BJ (cell line): Measurements from ENCODE around the gene FKBP1B. TPM values are rescaled to one million over a fixed set of nuclear protein-coding genes. Genes with fewer than 3 reads are reported as not detected.
"Not testable (repeated sequence)": the region's sequence is repeated elsewhere in the genome, so short reads cannot be mapped to it uniquely, and the experiment has no call there.

Source experiments
- CTCF ChIA-PET: fragments of 350-600 bp; formaldehyde crosslinking; extraction: SDS; loops from one replicate; lab custom pipeline; 2021; ENCODE audit warnings: antibody characterized with exemption, inconsistent platforms; lab: Yijun Ruan, JAX
- POLR2A ChIA-PET: fragments of 300-600 bp; sonication (Branson Sonifier 250); formaldehyde crosslinking; extraction: SDS; loops from one replicate; lab custom pipeline; 2021; ENCODE audit warnings: antibody characterized with exemption; lab: Charles Lee
- DNase-seq: peaks from one replicate; pipeline ENCODE4 v3.0.0-alpha.2; 2011; ENCODE audit warnings: low read depth
- H3K27me3 ChIP-seq: 2 replicates; pipeline ENCODE4 v1.6.0; 2011; ENCODE audit warnings: low read length; ENCODE audit not compliant: control insufficient read depth, insufficient read depth
- H3K36me3 ChIP-seq: 2 replicates; pipeline ENCODE4 v1.5.1; 2011; ENCODE audit warnings: low read length; ENCODE audit not compliant: control insufficient read depth, insufficient read depth
- H3K4me3 ChIP-seq: 2 replicates; pipeline ENCODE4 v1.5.1; 2011; ENCODE audit warnings: low read depth, mild to moderate bottlenecking, control low read depth, low read length
- CTCF ChIP-seq: IDR thresholded peaks from 2 replicates; pipeline ENCODE4 v1.5.1; 2011; ENCODE audit warnings: low read depth, mild to moderate bottlenecking, control low read depth, inconsistent platforms, low read length, moderate library complexity; ENCODE audit not compliant: insufficient read depth
- polyA plus RNA-seq: library from polyadenylated mRNA; depleted of rRNA; stranded (reverse); fragments of >200 nt; gene quantifications from 2 replicates; pipeline ENCODE4 v1.2.3, GENCODE V29; 2011

The FKBP1B gene
- polyA plus RNA-seq, 1 experiment: 15.9 TPM

DNA sequence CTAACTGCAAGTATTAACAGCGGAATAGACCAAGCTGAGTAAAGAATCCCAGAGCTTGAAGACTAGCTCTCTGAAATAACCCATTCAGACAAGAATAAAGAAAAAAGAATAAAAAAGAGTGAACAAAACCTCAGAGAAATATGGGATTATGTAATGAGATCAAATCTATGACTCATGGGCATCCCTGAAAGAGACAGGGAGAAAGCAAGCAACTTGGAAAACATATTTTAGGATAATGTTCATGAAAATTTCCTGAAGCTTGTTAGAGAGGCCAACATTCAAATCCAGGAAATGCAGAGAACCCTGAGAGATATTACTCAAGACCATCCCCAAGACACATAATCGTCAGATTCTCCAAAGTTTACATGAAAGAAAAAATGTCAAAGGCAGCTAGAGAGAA is 56.3 kb downstream of the FKBP1B start:
- POLR2A ChIA-PET: no interaction called here
- Histone ChIP-seq H3K36me3 (peaks cover 3% of the 10 kb centered on the region; the same call in 1 of the 2 replicates), H3K4me3 (no peak overlapping the region), H3K27me3 (no peaks in the 10 kb centered on the region)
- no peak for TF ChIP-seq CTCF
- DNase-seq: no peak
- CTCF ChIA-PET: interaction anchor here (0.6 to 1.3 kb wide), 2 partner anchors 13 to 22 kb away, joined by 4 to 6 read pairs; partner anchors contain the start of gene TP53I3

DNA sequence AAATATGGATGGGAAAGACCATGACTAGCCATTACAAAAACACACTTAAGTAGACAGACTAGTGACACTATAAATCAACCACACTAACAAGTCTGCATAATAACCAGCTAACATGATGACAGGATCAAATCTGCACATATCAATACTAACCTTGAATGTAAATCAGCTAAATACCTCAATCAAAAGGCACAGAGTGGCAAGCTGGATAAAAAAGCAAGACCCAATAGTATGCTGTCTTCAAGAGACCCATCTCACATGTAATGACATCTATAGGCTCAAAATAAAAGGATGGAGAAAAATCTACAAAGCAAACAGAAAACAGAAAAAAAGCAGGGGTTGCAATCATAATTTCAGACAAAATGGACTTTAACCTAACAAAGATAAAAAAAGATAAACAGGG is 57.2 kb downstream of the FKBP1B start:
- Histone ChIP-seq H3K27me3 (no peaks in the 10 kb centered on the region), H3K4me3 (no peak overlapping the region), H3K36me3 (peaks cover 3% of the 10 kb centered on the region; the same call in 1 of the 2 replicates)
- no peak for DNase-seq
- CTCF ChIA-PET: interaction anchor here (0.9 kb wide), 1 partner anchor 23 kb away, joined by 3 read pairs; no protein-coding TSS in a partner anchor
- TF ChIP-seq CTCF: no peak
- POLR2A ChIA-PET: no interaction called here

DNA sequence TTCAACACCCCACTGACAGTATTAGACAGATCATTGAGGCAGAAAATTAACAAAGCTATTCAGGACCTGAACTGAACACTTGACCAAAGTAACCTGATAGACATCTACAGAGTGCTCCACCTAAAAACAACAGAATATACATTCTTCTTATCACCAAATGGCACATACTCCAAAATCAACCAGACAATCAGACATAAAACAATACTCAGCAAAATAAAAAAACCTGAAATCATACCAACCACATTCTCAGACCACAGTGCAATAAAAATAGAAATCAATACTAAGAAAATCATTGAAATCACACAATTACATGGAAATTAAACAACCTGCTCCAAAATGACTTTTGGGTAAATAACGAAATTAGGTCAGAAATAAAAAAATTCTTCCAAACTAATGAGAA is 57.8 kb downstream of the FKBP1B start:
- no peak for TF ChIP-seq CTCF
- Histone ChIP-seq H3K36me3 (peaks cover 3% of the 10 kb centered on the region; the same call in 1 of the 2 replicates), H3K4me3 (no peak overlapping the region), H3K27me3 (no peaks in the 10 kb centered on the region)
- ChIA-PET CTCF (interaction anchor here (0.9 kb wide), 1 partner anchor 23 kb away, joined by 3 read pairs; no protein-coding TSS in a partner anchor), POLR2A (no interaction called here)
- no peak for DNase-seq

GRCh38 chr2:24109431-24109830 is 59.9 kb downstream of the FKBP1B start:
- H3K4me3 ChIP-seq, H3K36me3 ChIP-seq, DNase-seq, CTCF ChIA-PET, POLR2A ChIA-PET, H3K27me3 ChIP-seq: not testable (repeated sequence)

- CTCF ChIA-PET: interaction anchor here (0.5 to 1.1 kb wide), 3 partner anchors 24 to 1114 kb away, joined by 3 read pairs; partner anchors contain the start of gene TP53I3
- no peak for TF ChIP-seq CTCF
- POLR2A ChIA-PET: no interaction called here
- Histone ChIP-seq H3K4me3 (no peak overlapping the region), H3K36me3 (no peaks in the 10 kb centered on the region), H3K27me3 (no peaks in the 10 kb centered on the region)
- DNase-seq: no peak
These were observed 61.2 kb downstream of the FKBP1B start for GRCh38 chr2:24110660-24111303.
